Endothelial cell (in vitro differentiated cells): ENCODE results near the gene CPPED1. TPM values are rescaled to one million over a fixed set of nuclear protein-coding genes. Genes with fewer than 3 reads are reported as not detected.

Experiments
- DNase-seq: peaks from one replicate; pipeline ENCODE4 v3.0.0; 2021; ENCODE audit warnings: low spot score
- H3K27ac Mint-ChIP-seq: one replicate; pipeline ENCODE4 v1.8.0; 2021; ENCODE audit warnings: mixed read lengths, inconsistent platforms; ENCODE audit not compliant: unreplicated experiment
- H3K27me3 Mint-ChIP-seq: one replicate; pipeline ENCODE4 v1.8.0; 2021; ENCODE audit warnings: mild to moderate bottlenecking, moderate library complexity, mixed read lengths, inconsistent platforms; ENCODE audit not compliant: unreplicated experiment
- H3K36me3 Mint-ChIP-seq: one replicate; pipeline ENCODE4 v1.8.0; 2021; ENCODE audit warnings: mild to moderate bottlenecking, low read depth, mixed read lengths, inconsistent platforms; ENCODE audit not compliant: unreplicated experiment
- H3K4me1 Mint-ChIP-seq: one replicate; pipeline ENCODE4 v1.8.0; 2021; ENCODE audit warnings: mild to moderate bottlenecking, mixed read lengths, inconsistent platforms; ENCODE audit not compliant: unreplicated experiment
- H3K4me3 Mint-ChIP-seq: one replicate; pipeline ENCODE4 v1.8.0; 2021; ENCODE audit warnings: mild to moderate bottlenecking, mixed read lengths, inconsistent platforms; ENCODE audit not compliant: unreplicated experiment
- H3K9me3 Mint-ChIP-seq: one replicate; pipeline ENCODE4 v1.8.0; 2021; ENCODE audit warnings: mixed read lengths, inconsistent platforms; ENCODE audit not compliant: unreplicated experiment
- CTCF ChIP-seq: fragments of 200-600 bp; sonication (generic); IDR thresholded peaks from one replicate; pipeline ENCODE4 v1.5.0; 2021; ENCODE audit warnings: antibody characterized with exemption; ENCODE audit not compliant: unreplicated experiment
- total RNA-seq: library from RNA; stranded (reverse); fragmentation: NEBNext Ultra II Directional; extraction: Animal tissue kit (Norgen Biotek cat#: 25700); gene quantifications from one replicate; pipeline ENCODE4 v1.2.1, GENCODE V29; 2021; ENCODE audit not compliant: unreplicated experiment

CPPED1 gene
- total RNA-seq, 1 donor from 2014 or later, result 11.6 TPM

GRCh38 chr16:12757546-12757945 lies 46.1 kb downstream of the CPPED1 start:
- no peak overlapping the region for H3K27ac Mint-ChIP-seq
- no peaks in the 10 kb centered on the region for H3K27me3 Mint-ChIP-seq
- DNase-seq, result no peak
- no peaks in the 10 kb centered on the region for H3K9me3 Mint-ChIP-seq
- H3K4me1 Mint-ChIP-seq, result peaks cover 10% of the 10 kb centered on the region
- no peak overlapping the region for H3K4me3 Mint-ChIP-seq
- TF ChIP-seq CTCF, result no peak
- H3K36me3 Mint-ChIP-seq, result no peaks in the 10 kb centered on the region

- Mint-ChIP-seq H3K9me3 (no peaks in the 10 kb centered on the region), H3K36me3 (no peaks in the 10 kb centered on the region), H3K27me3 (no peaks in the 10 kb centered on the region), H3K4me1 (peaks cover 10% of the 10 kb centered on the region), H3K27ac (no peak overlapping the region), H3K4me3 (no peak overlapping the region)
- DNase-seq, result no peak
- no peak for TF ChIP-seq CTCF
Observed at GRCh38 chr16:12754824-12755543, 48.7 kb downstream of the CPPED1 start.

GRCh38 chr16:12753203-12754023 lies 50.3 kb downstream of the CPPED1 start:
- H3K9me3 Mint-ChIP-seq, result no peaks in the 10 kb centered on the region
- no peak for TF ChIP-seq CTCF

GRCh38 chr16:12752159-12752558 lies 51.5 kb downstream of the CPPED1 start:
- no peaks in the 10 kb centered on the region for H3K4me1 Mint-ChIP-seq
- H3K4me3 Mint-ChIP-seq, result no peak overlapping the region
- no peaks in the 10 kb centered on the region for H3K27me3 Mint-ChIP-seq
- no peaks in the 10 kb centered on the region for H3K9me3 Mint-ChIP-seq
- DNase-seq, result no peak
- no peaks in the 10 kb centered on the region for H3K36me3 Mint-ChIP-seq
- H3K27ac Mint-ChIP-seq, result no peak overlapping the region
- no peak for TF ChIP-seq CTCF

More at GRCh38 chr16:12753203-12754023, 50.3 kb downstream of the CPPED1 start:
- H3K4me1 Mint-ChIP-seq, result peaks cover 9% of the 10 kb centered on the region
- no peaks in the 10 kb centered on the region for H3K36me3 Mint-ChIP-seq
- DNase-seq, result no peak
- no peak overlapping the region for H3K4me3 Mint-ChIP-seq
- no peaks in the 10 kb centered on the region for H3K27me3 Mint-ChIP-seq
- no peak overlapping the region for H3K27ac Mint-ChIP-seq

GRCh38 chr16:12750554-12750918 lies 53.2 kb downstream of the CPPED1 start:
- no peak for TF ChIP-seq CTCF
- H3K4me1 Mint-ChIP-seq, result no peaks in the 10 kb centered on the region

More at GRCh38 chr16:12750554-12750918, 53.2 kb downstream of the CPPED1 start:
- no peaks in the 10 kb centered on the region for H3K27me3 Mint-ChIP-seq
- H3K36me3 Mint-ChIP-seq, result no peaks in the 10 kb centered on the region
- H3K4me3 Mint-ChIP-seq, result no peak overlapping the region
- H3K27ac Mint-ChIP-seq, result no peak overlapping the region
- no peak for DNase-seq
- H3K9me3 Mint-ChIP-seq, result no peaks in the 10 kb centered on the region
